ENCODE measurements around the gene CD1D. TPM values are rescaled to one million over a fixed set of nuclear protein-coding genes. Genes with fewer than 3 reads are reported as not detected.

CD1D gene
- total RNA-seq, 1 donor: 0.54 TPM

Other genes with a start within 250 kb of the CD1D start
- gene KIRREL1, start 187.2 kb upstream of the CD1D start, total RNA-seq: 0.54 TPM
- not detected for gene CD1A, start 73.5 kb downstream of the CD1D start, total RNA-seq
- gene CD1C, start 109.0 kb downstream of the CD1D start, total RNA-seq: 0.27 TPM
- not detected for gene CD1B, start 150.6 kb downstream of the CD1D start, total RNA-seq
- gene CD1E, start 173.0 kb downstream of the CD1D start, total RNA-seq: not detected
- gene OR10T2, start 218.6 kb downstream of the CD1D start, total RNA-seq: under 0.01 TPM
- gene OR10K2, start 245.3 kb downstream of the CD1D start, total RNA-seq: not detected

Data from hematopoietic multipotent progenitor cell (in vitro differentiated cells).